Neural cell (in vitro differentiated cells): ENCODE measurements around the gene SH3YL1.

Experiments
- TF ChIP-seq, protein P1 (sequence below): fragments of 450-650 bp; IDR thresholded peaks from 2 replicates; pipeline ENCODE4 v1.5.1; 2014; ENCODE audit warnings: antibody characterized with exemption, mild to moderate bottlenecking, moderate library complexity; ENCODE audit not compliant: poor library complexity, severe bottlenecking
- TF ChIP-seq, protein P2 (sequence below): IDR thresholded peaks from 2 replicates; pipeline ENCODE4 v1.6.1; 2012; ENCODE audit warnings: borderline replicate concordance

DNA sequence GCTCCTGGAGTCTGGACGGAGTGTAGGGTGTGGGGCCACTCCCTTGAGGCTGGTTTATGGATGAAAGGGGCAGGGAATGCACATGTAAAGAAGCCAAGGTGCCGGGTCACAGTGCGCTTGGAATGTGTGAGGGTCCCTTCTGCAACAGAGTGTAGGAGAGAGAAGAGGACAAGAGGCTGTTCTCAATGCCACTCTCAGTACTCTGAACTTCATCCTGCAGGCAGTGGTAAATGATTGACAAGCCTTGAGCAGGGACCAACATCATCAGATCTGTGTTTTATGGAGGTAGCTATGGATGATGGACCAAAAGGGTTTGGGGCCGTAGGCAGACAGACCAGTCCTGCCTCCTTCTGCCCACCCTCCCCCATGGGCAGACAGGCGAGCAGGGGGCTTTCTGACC, 31.3 kb upstream of the SH3YL1 start:
- TF ChIP-seq, protein P1, sequence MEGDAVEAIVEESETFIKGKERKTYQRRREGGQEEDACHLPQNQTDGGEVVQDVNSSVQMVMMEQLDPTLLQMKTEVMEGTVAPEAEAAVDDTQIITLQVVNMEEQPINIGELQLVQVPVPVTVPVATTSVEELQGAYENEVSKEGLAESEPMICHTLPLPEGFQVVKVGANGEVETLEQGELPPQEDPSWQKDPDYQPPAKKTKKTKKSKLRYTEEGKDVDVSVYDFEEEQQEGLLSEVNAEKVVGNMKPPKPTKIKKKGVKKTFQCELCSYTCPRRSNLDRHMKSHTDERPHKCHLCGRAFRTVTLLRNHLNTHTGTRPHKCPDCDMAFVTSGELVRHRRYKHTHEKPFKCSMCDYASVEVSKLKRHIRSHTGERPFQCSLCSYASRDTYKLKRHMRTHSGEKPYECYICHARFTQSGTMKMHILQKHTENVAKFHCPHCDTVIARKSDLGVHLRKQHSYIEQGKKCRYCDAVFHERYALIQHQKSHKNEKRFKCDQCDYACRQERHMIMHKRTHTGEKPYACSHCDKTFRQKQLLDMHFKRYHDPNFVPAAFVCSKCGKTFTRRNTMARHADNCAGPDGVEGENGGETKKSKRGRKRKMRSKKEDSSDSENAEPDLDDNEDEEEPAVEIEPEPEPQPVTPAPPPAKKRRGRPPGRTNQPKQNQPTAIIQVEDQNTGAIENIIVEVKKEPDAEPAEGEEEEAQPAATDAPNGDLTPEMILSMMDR: no peak
- TF ChIP-seq, protein P2, sequence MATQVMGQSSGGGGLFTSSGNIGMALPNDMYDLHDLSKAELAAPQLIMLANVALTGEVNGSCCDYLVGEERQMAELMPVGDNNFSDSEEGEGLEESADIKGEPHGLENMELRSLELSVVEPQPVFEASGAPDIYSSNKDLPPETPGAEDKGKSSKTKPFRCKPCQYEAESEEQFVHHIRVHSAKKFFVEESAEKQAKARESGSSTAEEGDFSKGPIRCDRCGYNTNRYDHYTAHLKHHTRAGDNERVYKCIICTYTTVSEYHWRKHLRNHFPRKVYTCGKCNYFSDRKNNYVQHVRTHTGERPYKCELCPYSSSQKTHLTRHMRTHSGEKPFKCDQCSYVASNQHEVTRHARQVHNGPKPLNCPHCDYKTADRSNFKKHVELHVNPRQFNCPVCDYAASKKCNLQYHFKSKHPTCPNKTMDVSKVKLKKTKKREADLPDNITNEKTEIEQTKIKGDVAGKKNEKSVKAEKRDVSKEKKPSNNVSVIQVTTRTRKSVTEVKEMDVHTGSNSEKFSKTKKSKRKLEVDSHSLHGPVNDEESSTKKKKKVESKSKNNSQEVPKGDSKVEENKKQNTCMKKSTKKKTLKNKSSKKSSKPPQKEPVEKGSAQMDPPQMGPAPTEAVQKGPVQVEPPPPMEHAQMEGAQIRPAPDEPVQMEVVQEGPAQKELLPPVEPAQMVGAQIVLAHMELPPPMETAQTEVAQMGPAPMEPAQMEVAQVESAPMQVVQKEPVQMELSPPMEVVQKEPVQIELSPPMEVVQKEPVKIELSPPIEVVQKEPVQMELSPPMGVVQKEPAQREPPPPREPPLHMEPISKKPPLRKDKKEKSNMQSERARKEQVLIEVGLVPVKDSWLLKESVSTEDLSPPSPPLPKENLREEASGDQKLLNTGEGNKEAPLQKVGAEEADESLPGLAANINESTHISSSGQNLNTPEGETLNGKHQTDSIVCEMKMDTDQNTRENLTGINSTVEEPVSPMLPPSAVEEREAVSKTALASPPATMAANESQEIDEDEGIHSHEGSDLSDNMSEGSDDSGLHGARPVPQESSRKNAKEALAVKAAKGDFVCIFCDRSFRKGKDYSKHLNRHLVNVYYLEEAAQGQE: no peak
